NT2/D1 (cell line): ENCODE results near the gene TUBA3D.

Experiments used
- YY1 ChIP-seq: IDR thresholded peaks from 2 replicates; pipeline ENCODE4 v1.6.1; 2011; ENCODE audit not compliant: insufficient read length, insufficient read depth
- ZNF274 ChIP-seq: IDR thresholded peaks from 2 replicates; pipeline ENCODE4 v1.6.1; 2011; ENCODE audit warnings: mild to moderate bottlenecking, low read depth, low read length

DNA sequence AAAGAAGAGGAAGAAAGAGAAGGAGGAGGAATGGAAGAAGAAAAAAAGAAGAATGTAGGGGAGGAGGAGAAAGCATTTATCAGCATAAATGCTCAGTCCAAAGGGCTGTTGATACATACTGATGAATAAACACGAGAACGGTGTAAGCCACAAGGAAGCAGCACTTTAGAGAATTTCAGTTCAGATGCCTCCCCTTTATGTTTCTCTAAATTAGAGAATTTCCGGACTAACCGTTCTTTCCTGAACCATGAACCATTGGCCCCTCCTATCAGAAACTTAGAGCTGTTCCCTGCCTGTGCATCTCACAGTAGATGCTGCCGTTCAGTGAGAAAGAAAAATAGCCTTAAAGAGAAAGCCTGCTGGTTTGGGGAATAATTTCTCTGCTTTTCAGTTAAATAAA, 49.2 kb upstream of the TUBA3D start:
- TF ChIP-seq ZNF274 = no peak
- no peak for TF ChIP-seq YY1
